Measurements from ENCODE around the gene CD9. TPM values are rescaled to one million over a fixed set of nuclear protein-coding genes. Genes with fewer than 3 reads are reported as not detected.
"Not testable (repeated sequence)": the region's sequence is repeated elsewhere in the genome, so short reads cannot be mapped to it uniquely, and the experiment has no call there.

The CD9 gene
- 100 to 1,000 TPM; 164 to 181 (median 169) TPM for polyA plus RNA-seq (ENCODE audit: insufficient read length in 3 of 3)
- long read RNA-seq, donor 1, transcript CD9-201 (8 exons, 1,218 nt), result major isoform, 80 of 262 reads
- long read RNA-seq, donor 1, partial matches to known transcripts, result 174 of 262 reads
- long read RNA-seq, donor 1, other reads (novel, unspliced or antisense), result 0 of 262 reads
- long read RNA-seq, donor 2, transcript CD9-201 (8 exons, 1,218 nt), result major isoform, 73 of 174 reads
- long read RNA-seq, donor 2, transcript CD9-207 (2 exons, 441 nt), result minor isoform, 5 of 174 reads
- long read RNA-seq, donor 2, partial matches to known transcripts, result 95 of 174 reads
- long read RNA-seq, donor 2, other reads (novel, unspliced or antisense), result 0 of 174 reads
- long read RNA-seq, donor 3, transcript CD9-207 (2 exons, 441 nt), result minor isoform, 9 of 161 reads
- long read RNA-seq, donor 3, transcript CD9-201 (8 exons, 1,218 nt), result major isoform, 74 of 161 reads
- long read RNA-seq, donor 3, partial matches to known transcripts, result 75 of 161 reads
- long read RNA-seq, donor 3, other reads (novel, unspliced or antisense), result 0 of 161 reads
- long read RNA-seq, donor 4, transcript CD9-201 (8 exons, 1,218 nt), result major isoform, 87 of 269 reads
- long read RNA-seq, donor 4, transcript CD9-207 (2 exons, 441 nt), result minor isoform, 9 of 269 reads
- long read RNA-seq, donor 4, partial matches to known transcripts, result 170 of 269 reads
- long read RNA-seq, donor 4, other reads (novel, unspliced or antisense), result 0 of 269 reads
- long read RNA-seq, donor 5, transcript CD9-201 (8 exons, 1,218 nt), result major isoform, 31 of 89 reads
- long read RNA-seq, donor 5, transcript CD9-207 (2 exons, 441 nt), result minor isoform, 5 of 89 reads
- long read RNA-seq, donor 5, partial matches to known transcripts, result 51 of 89 reads
- long read RNA-seq, donor 5, other reads (novel, unspliced or antisense), result 0 of 89 reads
- long read RNA-seq, donor 6, transcript CD9-201 (8 exons, 1,218 nt), result major isoform, 50 of 119 reads
- long read RNA-seq, donor 6, partial matches to known transcripts, result 65 of 119 reads
- long read RNA-seq, donor 6, other reads (novel, unspliced or antisense), result 0 of 119 reads
- long read RNA-seq, donor 7, transcript CD9-207 (2 exons, 441 nt), result minor isoform, 17 of 315 reads
- long read RNA-seq, donor 7, transcript CD9-201 (8 exons, 1,218 nt), result major isoform, 148 of 315 reads
- long read RNA-seq, donor 7, partial matches to known transcripts, result 147 of 315 reads
- long read RNA-seq, donor 7, other reads (novel, unspliced or antisense), result 0 of 315 reads
- long read RNA-seq, donor 8, transcript CD9-201 (8 exons, 1,218 nt), result major isoform, 12 of 12 reads
- long read RNA-seq, donor 8, partial matches to known transcripts, result 0 of 12 reads
- long read RNA-seq, donor 8, other reads (novel, unspliced or antisense), result 0 of 12 reads
- long read RNA-seq, donor 9, transcript CD9-201 (8 exons, 1,218 nt), result major isoform, 93 of 195 reads
- long read RNA-seq, donor 9, transcript CD9-207 (2 exons, 441 nt), result minor isoform, 12 of 195 reads
- long read RNA-seq, donor 9, partial matches to known transcripts, result 88 of 195 reads
- long read RNA-seq, donor 9, other reads (novel, unspliced or antisense), result 0 of 195 reads
- long read RNA-seq, donor 10, transcript CD9-207 (2 exons, 441 nt), result minor isoform, 11 of 220 reads
- long read RNA-seq, donor 10, transcript CD9-201 (8 exons, 1,218 nt), result major isoform, 72 of 220 reads
- long read RNA-seq, donor 10, partial matches to known transcripts, result 136 of 220 reads
- long read RNA-seq, donor 10, other reads (novel, unspliced or antisense), result 0 of 220 reads
- long read RNA-seq, donor 11, transcript CD9-207 (2 exons, 441 nt), result minor isoform, 12 of 102 reads
- long read RNA-seq, donor 11, transcript CD9-201 (8 exons, 1,218 nt), result major isoform, 54 of 102 reads
- long read RNA-seq, donor 11, partial matches to known transcripts, result 34 of 102 reads
- long read RNA-seq, donor 11, other reads (novel, unspliced or antisense), result 0 of 102 reads
- long read RNA-seq, donor 12, transcript CD9-207 (2 exons, 441 nt), result minor isoform, 8 of 224 reads
- long read RNA-seq, donor 12, transcript CD9-201 (8 exons, 1,218 nt), result major isoform, 109 of 224 reads
- long read RNA-seq, donor 12, partial matches to known transcripts, result 101 of 224 reads
- long read RNA-seq, donor 12, other reads (novel, unspliced or antisense), result 0 of 224 reads
- long read RNA-seq, donor 13, transcript CD9-201 (8 exons, 1,218 nt), result major isoform, 47 of 123 reads
- long read RNA-seq, donor 13, transcript CD9-207 (2 exons, 441 nt), result minor isoform, 6 of 123 reads
- long read RNA-seq, donor 13, partial matches to known transcripts, result 66 of 123 reads
- long read RNA-seq, donor 13, other reads (novel, unspliced or antisense), result 0 of 123 reads
- long read RNA-seq, donor 14, result 0 reads
- long read RNA-seq, donor 15, transcript CD9-201 (8 exons, 1,218 nt), result major isoform, 134 of 360 reads
- long read RNA-seq, donor 15, transcript CD9-207 (2 exons, 441 nt), result minor isoform, 5 of 360 reads
- long read RNA-seq, donor 15, partial matches to known transcripts, result 215 of 360 reads
- long read RNA-seq, donor 15, other reads (novel, unspliced or antisense), result 0 of 360 reads
- long read RNA-seq, donor 16, transcript CD9-207 (2 exons, 441 nt), result minor isoform, 14 of 203 reads
- long read RNA-seq, donor 16, transcript CD9-201 (8 exons, 1,218 nt), result major isoform, 110 of 203 reads
- long read RNA-seq, donor 16, partial matches to known transcripts, result 72 of 203 reads
- long read RNA-seq, donor 16, other reads (novel, unspliced or antisense), result 0 of 203 reads

- DNase-seq, result no peak
These were observed at the start of gene CD9 for GRCh38 chr12:6200256-6201212. Gene CD9, plus strand, starts transcription at chr12:6200400. Its CDS starts 100 bp downstream, at chr12:6200500.

- DNase-seq, result no peak
These were observed 45.3 kb upstream of the CD9 start for GRCh38 chr12:6154730-6155459.

- no peak for DNase-seq
These were observed 42.7 kb upstream of the CD9 start for GRCh38 chr12:6157482-6157881.

GRCh38 chr12:6158255-6158654 lies 41.9 kb upstream of the CD9 start:
- no peak for DNase-seq

- DNase-seq, result no peak
These were observed 41.5 kb upstream of the CD9 start for GRCh38 chr12:6158749-6159148.

- not testable (repeated sequence) for DNase-seq
These were observed 40.8 kb upstream of the CD9 start for GRCh38 chr12:6159166-6160011.

- DNase-seq, result not testable (repeated sequence)
These were observed 40.1 kb upstream of the CD9 start for GRCh38 chr12:6160049-6160649.

GRCh38 chr12:6161124-6161882 lies 38.9 kb upstream of the CD9 start:
- DNase-seq, result no peak

- no peak for DNase-seq
These were observed 36.7 kb upstream of the CD9 start for GRCh38 chr12:6163416-6164060.

GRCh38 chr12:6165395-6165794 lies 34.8 kb upstream of the CD9 start:
- no peak for DNase-seq

- no peak for DNase-seq
These were observed 33.4 kb upstream of the CD9 start for GRCh38 chr12:6166808-6167207.

GRCh38 chr12:6167327-6168280 lies 32.6 kb upstream of the CD9 start:
- no peak for DNase-seq
